HUDEP-2 (cell line): ENCODE data around the gene GNB1.
A peak's percentile ranks its signal among the peaks of the same experiment; 100 is the strongest.
"Not testable (repeated sequence)": the region's sequence is repeated elsewhere in the genome, so short reads cannot be mapped to it uniquely, and the experiment has no call there.

Source experiments
- DNase-seq, 76 experiments: peaks; one replicate each; lab custom pipeline; 2025; ENCODE audit not compliant: unreplicated experiment in 76 of 76; lab: John Stamatoyannopoulos, UW

Gene GNB1

DNA sequence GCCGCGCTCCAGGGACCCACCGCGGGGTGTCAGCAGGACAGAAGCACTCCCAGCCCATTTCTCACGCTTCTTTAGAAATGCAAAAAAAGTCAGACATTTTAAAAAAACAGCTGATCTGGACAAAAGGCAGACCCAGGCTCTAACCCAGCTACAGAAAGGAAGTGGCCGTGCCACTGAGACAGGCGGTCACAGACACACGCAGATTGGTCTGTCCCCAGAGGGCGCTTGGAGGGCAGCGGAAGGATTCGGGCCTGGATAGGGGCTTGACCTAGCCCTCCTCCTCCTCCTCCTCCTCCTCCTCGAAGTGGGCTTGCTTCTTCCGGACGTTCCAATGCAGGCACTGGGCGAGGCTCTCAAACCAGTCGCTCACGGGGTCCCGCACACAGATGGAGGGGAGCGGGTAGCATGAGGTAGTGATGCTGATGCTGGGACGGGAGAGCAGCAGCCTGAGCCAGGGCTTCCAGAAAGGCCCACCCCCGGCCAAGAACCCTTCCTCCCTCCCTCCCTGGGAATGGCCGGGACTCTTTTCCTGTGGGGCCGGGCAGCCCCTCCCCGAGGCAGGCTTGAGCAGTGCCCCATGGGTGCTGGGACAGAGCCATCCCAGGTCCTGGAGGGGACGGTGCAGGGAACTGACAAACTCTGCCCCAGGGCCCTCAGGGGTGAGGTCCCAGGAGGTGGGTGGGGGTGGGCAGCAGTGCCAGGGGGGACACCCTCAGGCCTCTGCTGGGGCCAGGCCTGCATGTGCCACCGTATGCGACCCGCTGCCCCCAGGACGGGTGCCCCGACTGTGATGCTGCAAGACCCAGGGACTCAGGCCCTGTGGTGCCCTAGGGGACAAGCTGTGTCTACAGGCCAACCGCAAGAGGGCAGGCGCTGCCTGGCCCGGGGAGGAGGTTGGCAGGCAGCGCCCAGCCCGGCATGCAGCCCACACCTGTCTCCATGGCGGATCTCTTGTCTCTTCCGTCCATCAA, 138.0 kb downstream of the GNB1 start:
- DNase-seq = no peak

DNA sequence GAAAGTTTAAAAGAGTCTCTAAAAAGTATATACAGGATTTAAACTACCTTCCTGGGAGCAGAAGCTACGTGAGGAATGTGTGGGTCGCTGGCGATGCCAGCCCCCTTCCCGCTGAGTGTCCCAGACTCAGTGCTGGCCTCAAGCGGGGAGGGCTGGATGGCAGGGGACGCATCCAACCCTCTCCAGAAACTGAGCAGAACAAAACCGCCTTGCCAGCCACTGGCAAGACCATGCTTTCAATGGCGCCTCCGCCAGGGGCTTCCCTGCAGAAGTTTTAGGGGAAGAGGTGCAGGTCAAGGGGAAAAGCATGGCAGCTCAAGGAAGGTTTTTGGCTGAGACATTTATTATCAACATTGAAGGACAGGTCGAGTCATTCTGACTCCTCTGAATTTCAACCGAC, 138.7 kb downstream of the GNB1 start:
- no peak for DNase-seq

DNA sequence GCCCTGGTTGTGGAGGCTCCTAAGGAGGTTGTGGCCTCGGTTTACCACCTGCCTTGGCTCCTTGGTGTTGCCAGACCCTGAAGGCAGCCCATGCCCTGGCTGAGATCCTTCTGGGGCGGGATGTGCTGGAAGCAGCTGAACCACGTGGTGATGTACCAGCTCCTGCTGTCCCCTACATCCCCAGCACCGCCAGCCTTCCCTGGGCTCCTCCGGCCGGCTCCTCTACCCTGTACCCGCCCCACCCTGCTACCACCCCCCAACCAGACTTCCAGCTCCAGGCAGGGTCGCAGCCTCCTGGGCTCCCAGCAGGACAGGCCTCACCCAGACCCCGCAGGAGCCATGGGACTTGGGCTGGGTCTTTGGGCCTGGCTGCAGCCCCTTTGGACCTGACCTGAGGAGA, 140.9 kb downstream of the GNB1 start:
- not testable (repeated sequence) for DNase-seq

GRCh38 chr1:1748686-1749321, 142.1 kb downstream of the GNB1 start:
- peak in 3 of 76 experiments; percentile 9 to 38 (median 14) for DNase-seq

DNA sequence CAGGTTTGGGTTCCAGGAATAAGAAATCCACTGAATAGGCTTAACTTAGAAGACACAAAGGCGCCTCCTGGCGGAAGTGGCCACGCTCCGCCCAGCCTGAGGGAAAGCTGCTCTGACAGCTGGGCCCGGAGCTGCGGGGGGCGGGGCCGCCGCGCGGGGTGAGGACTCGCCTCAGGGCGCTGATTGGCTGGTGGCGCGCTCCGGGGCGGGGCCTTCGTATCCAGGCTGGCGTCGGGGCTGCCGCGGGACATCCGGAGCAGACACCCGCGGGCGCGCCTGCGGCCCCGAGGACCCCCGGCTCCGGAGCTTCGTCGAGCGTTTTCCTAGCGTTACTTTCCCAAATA, 144.3 kb downstream of the GNB1 start:
- DNase-seq = not testable (repeated sequence)

DNA sequence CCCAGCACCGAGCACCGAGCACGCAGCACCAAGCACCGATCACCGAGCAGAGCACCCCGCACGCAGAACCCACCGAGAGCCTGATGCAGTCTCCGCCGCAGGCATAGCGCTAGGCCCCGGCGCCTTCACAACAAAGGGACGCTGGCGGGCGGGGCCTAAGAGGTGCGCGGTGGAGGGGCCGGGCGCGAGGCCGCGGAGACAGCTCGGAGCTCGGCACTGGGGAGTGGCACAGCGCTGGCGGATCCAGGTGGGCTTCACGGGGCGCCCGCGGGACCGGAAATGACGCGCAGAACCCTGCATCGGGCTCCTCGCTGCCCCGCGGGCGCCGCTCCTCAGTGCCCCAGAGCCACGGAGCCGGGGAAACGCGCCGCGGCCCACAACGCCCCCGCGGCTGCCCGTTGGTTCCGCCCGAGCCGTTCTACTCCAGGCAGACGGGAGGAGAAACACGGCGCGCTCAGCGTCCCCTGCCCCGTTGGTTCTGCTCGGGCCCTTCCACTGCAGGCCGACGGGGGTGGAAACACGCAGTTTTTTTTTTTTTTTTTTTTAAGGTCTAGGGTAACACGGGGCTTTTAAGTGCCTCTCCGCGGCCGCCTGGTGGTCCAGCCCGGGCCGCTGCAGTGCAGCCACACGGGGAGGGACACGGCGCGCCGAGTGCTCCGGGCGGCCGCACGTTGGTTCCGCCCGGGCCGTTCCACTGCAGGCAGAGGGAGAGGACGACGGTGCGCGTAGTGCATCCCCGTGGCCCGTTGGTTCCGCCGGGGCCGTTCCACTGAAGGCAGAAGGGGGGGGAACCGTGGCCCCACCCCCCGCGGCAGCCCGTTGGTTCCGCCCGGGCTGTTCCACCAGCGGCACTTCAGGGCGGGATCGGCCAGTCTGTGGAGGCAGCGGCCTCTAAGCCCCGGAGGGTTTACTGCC, 145.0 kb downstream of the GNB1 start:
- DNase-seq = peak in 74 of 76 experiments; percentile 24 to 93 (median 80)

DNA sequence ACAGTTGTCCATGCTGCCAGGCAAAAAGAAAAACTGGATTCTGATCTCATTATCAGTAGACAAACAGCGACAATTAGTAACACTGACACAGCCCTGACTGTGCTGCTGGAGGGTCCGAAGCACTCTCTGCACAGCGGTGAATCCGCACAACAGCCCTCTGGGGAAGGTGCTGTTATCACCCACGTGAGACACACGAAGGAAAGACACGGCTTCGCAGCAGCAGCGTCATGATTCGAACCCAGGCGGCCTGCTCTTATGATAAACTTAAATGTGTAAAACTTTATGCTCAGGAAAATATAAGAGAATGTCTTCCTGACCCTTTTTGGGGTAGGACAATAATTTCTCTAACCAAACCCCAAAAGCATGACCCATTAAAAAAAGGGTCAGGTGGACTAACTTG, 148.4 kb downstream of the GNB1 start:
- DNase-seq = not testable (repeated sequence)

- DNase-seq = not testable (repeated sequence)
Observed at GRCh38 chr1:1741013-1741412, 149.9 kb downstream of the GNB1 start.

- DNase-seq = not testable (repeated sequence)
Observed at GRCh38 chr1:1738799-1739337, 152.0 kb downstream of the GNB1 start.

GRCh38 chr1:1737675-1738590, 153.0 kb downstream of the GNB1 start:
- not testable (repeated sequence) for DNase-seq
